Pancreas (tissue), 10 donors: ENCODE measurements around the gene FGFBP3. TPM values are rescaled to one million over a fixed set of nuclear protein-coding genes. Genes with fewer than 3 reads are reported as not detected.
"Not testable (repeated sequence)": the region's sequence is repeated elsewhere in the genome, so short reads cannot be mapped to it uniquely, and the experiment has no call there.

Source experiments
- ATAC-seq, 4 donors: fragments of 200-7000 bp; cut with Tn5 transposase; one replicate each; pipeline versions ENCODE4 v1.8.0 to v1.9.1; 2020; ENCODE audit warnings: mild to moderate bottlenecking in 4 of 4, moderate library complexity in 4 of 4
- DNase-seq, 6 donors: peaks; one replicate each; pipeline ENCODE4 v3.0.0-alpha.2; 2020
- FAIRE-seq: peaks from 2 replicates; lab custom pipeline; 2012; peaks lifted over from hg19 to GRCh38; lab: Jason Lieb, UNC
- H3K27ac ChIP-seq, 4 donors: fragments of 200-600 bp; sonication (generic); 1 replicate in 3 of 4; 2 replicates in 1 of 4; pipeline versions ENCODE4 v1.5.0 to v1.8.0; 2020
- H3K27me3 ChIP-seq, 4 donors: fragments of 200-600 bp; one replicate each; pipeline ENCODE4 v1.8.0; 2021
- H3K36me3 ChIP-seq, 3 donors: fragments of 200-600 bp; sonication (generic) in 1 of 3; one replicate each; pipeline versions ENCODE4 v1.5.0 to v1.8.0; 2020 to 2021
- H3K4me1 ChIP-seq, 3 donors: fragments of 200-600 bp; one replicate each; pipeline ENCODE4 v1.8.0; 2021
- H3K4me3 ChIP-seq, 4 donors: fragments of 200-600 bp; sonication (generic) in 2 of 4; one replicate each; pipeline versions ENCODE4 v1.5.0 to v1.8.0; 2020 to 2021
- H3K9me3 ChIP-seq, 4 donors: fragments of 200-600 bp; one replicate each; pipeline ENCODE4 v1.8.0; 2021
- CTCF ChIP-seq, 4 donors: fragments of 200-600 bp; sonication (generic) in 3 of 4; IDR thresholded peaks; one replicate each; pipeline versions ENCODE4 v1.5.0 to v1.8.0; 2021; ENCODE audit warnings: antibody characterized with exemption in 4 of 4
- WGBS, 2 donors: extraction: QIAGEN DNeasy Blood & Tissue Kit; methylation state at CpG; one replicate each; pipeline ENCODE4 v1.1.7; 2013; 5-methylcytosine and 5-hydroxymethylcytosine counted together
- intact Hi-C, 3 donors: fragments of 100-400 bp; cut with DNase I; formaldehyde crosslinking; loops; one replicate each; pipeline versions ENCODE4 v1.11.1 to v1.14.2; 2022
- polyA plus RNA-seq, 2 donors: library from polyadenylated mRNA; stranded (reverse); fragments of 200-250 nt; gene quantifications; one replicate each; pipeline ENCODE4 v1.2.3, GENCODE V29; 2013
- total RNA-seq, 6 donors: library from RNA; stranded (reverse); fragmentation: NEBNext Ultra II Directional in 4 of 6; extraction: Animal tissue kit (Norgen Biotek cat#: 25700) in 4 of 6; gene quantifications; one replicate each; pipeline versions ENCODE4 v1.2.1 to v1.2.4, GENCODE V29; 2021 to 2023
- donor health status: healthy with polysubstance abuse.
- donor health status: DM: no; HTN: no; CAD: no; lungs with moderate emphysema.
- donor health status: DM: no; HTN: no; CAD: no.
- donor health status: control.
- donor health status: control.
- donor health status: Bipolar disorder and iron deficiency.
- donor health status: DM: yes; HTN: yes; CAD: no.
- donor health status: DM: no; HTN: no; CAD: no.
- donor health status: DM: no; HTN: no; CAD: no.
- donor health status: DM: yes; HTN: yes; CAD: no.

FGFBP3 gene
- total and polyA plus RNA-seq, 8 donors = 0.72 to 1.9 (median 1.1) TPM

GRCh38 chr10:91896212-91896756, 13.0 kb downstream of the FGFBP3 start:
- Histone ChIP-seq H3K36me3 (no peaks in the 10 kb centered on the region), H3K4me3 (no peak overlapping the region), H3K4me1 (no peaks in the 10 kb centered on the region), H3K9me3 (no peaks in the 10 kb centered on the region), H3K27me3 (no peaks in the 10 kb centered on the region), H3K27ac (no peak overlapping the region)
- ATAC-seq (no peak), DNase-seq (no peak), FAIRE-seq (no peak)
- intact Hi-C loops = no loop called here
- TF ChIP-seq CTCF (IDR thresholded peaks at IDR 0.05) = no peak
- WGBS, 2 donors = 78 to 85% methylated on average over 3 of the region's 3 CpGs

- H3K27me3 ChIP-seq, H3K36me3 ChIP-seq, intact Hi-C loops, H3K4me3 ChIP-seq, H3K4me1 ChIP-seq, FAIRE-seq, DNase-seq, ATAC-seq, H3K9me3 ChIP-seq, H3K27ac ChIP-seq: not testable (repeated sequence)
- WGBS, 2 donors = 88 to 92% methylated on average over 14 of the region's 14 CpGs
Observed at GRCh38 chr10:91894261-91894685, 15.0 kb downstream of the FGFBP3 start.

- FAIRE-seq = no peak
- Histone ChIP-seq H3K4me3 (no peak overlapping the region), H3K27ac (no peak overlapping the region), H3K4me1 (peaks cover 0 to 3% (median 0%) of the 10 kb centered on the region in 3 donors), H3K27me3 (peaks cover 0 to 4% (median 0%) of the 10 kb centered on the region in 4 donors), H3K9me3 (no peaks in the 10 kb centered on the region), H3K36me3 (no peaks in the 10 kb centered on the region)
- WGBS, 2 donors = 93% methylated on average over 2 of the region's 2 CpGs
- TF ChIP-seq CTCF (IDR thresholded peaks at IDR 0.05) = no peak
- no peak for ATAC-seq
- no peak for DNase-seq
- intact Hi-C loops = no loop called here
Observed at GRCh38 chr10:91893051-91893450, 16.2 kb downstream of the FGFBP3 start.

- Histone ChIP-seq H3K9me3 (no peaks in the 10 kb centered on the region), H3K4me3 (no peak overlapping the region), H3K4me1 (peaks cover 0 to 9% (median 0%) of the 10 kb centered on the region in 3 donors), H3K36me3 (no peaks in the 10 kb centered on the region), H3K27me3 (peaks cover 0 to 6% (median 0%) of the 10 kb centered on the region in 4 donors), H3K27ac (no peak overlapping the region)
- intact Hi-C loops = no loop called here
- FAIRE-seq (no peak), ATAC-seq (no peak), DNase-seq (no peak)
- TF ChIP-seq CTCF (IDR thresholded peaks at IDR 0.05) = no peak
- WGBS, 2 donors = 64 to 81% methylated on average over 1 of the region's 1 CpG
Observed at GRCh38 chr10:91891125-91892001, 17.9 kb downstream of the FGFBP3 start.

GRCh38 chr10:91887272-91888076, 21.8 kb downstream of the FGFBP3 start:
- intact Hi-C loops = no loop called here
- TF ChIP-seq CTCF (IDR thresholded peaks at IDR 0.05) = no peak
- FAIRE-seq = no peak
- Histone ChIP-seq H3K9me3 (no peaks in the 10 kb centered on the region), H3K36me3 (no peaks in the 10 kb centered on the region), H3K4me3 (peak overlapping the region; percentile 6 to 50 (median 24)), H3K27ac (no peak overlapping the region), H3K27me3 (peaks cover 0 to 6% (median 0%) of the 10 kb centered on the region in 4 donors), H3K4me1 (peaks cover 0 to 9% (median 0%) of the 10 kb centered on the region in 3 donors)
- WGBS, 2 donors = 3 to 5% methylated on average over 58 to 59 of the region's 59 CpGs
- DNase-seq = peak in 1 of 6 donors; percentile 63
- ATAC-seq = peak; percentile 41 to 70 (median 68)
